Activated T-cell treated with anti-CD3 and anti-CD28 coated beads for 24 hours (primary cell): ENCODE results near the gene RPL36.
"Not testable (repeated sequence)": the region's sequence is repeated elsewhere in the genome, so short reads cannot be mapped to it uniquely, and the experiment has no call there.

ENCODE experiments used
- DNase-seq: peaks from one replicate; pipeline ENCODE4 v3.0.0-alpha.2; 2020; ENCODE audit warnings: low read depth

The RPL36 gene

GRCh38 chr19:5690955-5691821, 1.1 kb downstream of the RPL36 start:
- DNase-seq: peak; percentile 55

- DNase-seq: no peak
These were observed 2.0 kb downstream of the RPL36 start for GRCh38 chr19:5691822-5692722.

DNA sequence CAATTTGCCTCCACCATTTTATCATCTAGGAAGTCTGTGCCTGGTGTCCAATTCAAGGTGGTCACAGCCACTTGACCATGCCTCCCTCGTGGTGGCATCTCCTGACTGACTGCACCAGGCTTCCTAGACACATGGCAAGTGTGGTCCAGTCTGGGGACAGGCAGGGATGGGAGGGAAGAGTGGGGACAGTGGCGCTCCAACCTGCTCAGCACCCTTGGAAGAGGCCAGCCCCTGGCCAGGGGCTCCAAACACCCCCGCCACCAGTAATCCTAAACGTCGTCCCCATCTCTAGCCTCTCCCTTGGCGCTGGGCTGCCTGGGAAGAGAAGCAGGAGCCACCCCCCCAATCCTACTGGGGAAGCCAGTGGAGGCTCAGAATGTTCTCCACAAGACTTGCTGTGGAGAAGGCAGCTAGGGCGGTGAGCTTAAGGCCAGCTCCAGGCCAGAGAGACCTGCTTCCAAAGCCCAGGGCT, 2.7 kb downstream of the RPL36 start:
- no peak for DNase-seq

DNA sequence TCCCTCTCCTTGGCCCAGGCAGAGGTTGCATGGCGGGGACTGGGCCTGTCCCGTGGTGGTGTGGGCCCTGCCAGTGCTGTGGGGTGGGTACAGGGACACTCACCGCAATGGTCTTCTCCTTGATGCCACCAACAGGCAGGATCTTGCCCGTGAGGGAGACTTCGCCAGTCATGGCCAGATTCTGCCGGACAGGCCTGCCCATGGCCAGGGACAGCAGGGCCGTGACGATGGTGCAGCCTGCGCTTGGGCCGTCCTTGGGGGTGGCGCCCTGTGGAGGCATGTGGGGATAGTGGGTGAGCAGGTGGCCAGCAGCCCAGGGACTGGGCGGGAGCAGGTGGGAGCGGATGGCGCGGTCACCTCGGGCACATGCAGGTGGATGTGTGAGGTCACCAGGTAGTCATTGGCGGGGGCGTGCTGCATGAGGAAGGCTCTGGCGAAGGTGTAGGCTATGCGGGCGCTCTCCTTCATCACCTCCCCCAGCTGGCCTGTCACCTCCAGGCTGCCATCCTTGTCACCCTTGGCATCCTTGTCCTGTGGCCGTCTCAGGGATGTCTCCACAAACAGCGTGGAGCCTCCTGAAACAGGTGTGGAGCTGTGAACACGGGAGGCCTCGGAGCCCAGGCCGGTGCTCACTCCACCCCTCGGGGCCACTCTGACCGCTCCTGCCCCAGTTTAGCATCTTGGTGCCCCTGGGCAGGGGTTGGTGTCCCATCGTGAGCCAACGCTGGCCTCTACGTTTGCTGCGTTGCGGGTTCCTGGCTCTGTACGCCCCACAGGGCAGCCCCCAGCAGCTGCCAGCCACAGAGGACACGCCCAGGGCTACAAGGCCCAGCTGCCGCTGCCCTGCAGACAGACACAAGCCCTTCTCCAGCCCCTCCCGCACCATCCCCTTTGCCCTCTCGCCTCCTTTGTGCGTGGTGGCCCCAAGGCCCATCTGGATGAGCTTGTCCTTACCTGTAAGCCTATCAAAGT, 3.4 kb downstream of the RPL36 start:
- no peak for DNase-seq

- no peak for DNase-seq
These were observed 4.3 kb downstream of the RPL36 start for GRCh38 chr19:5694167-5694955.

DNA sequence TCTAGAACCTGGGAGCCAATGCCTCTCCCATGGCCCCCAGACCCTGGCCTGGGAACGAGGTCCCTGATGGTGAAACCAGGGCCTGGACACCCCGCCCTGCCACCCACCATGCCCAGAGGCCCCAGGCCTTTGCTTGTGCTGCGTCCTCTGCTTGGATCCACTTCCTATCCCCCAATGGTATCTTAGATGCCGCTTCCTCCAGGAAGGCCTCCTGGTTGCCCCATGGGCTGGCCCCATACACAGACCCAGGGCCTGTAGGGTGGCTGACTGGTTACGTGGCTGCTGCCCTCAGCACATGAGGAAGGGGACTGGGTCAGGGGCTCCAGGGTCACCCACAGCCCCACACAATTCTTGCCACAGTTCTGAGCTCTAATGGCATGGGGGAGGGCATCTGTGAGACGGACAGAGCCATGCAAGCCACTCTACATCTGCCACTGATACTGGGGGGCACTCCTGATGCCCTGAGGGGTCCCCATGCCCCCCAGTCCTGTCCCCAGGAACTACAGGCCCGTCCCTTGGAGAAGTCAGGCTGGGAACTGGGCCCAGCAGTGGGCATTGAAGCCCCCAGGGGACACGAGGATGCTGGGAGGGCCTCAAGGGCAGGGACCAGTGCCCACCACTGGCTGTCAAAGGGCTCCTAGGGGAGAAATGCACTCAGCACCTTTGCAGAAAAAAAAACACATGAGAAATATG, 5.0 kb downstream of the RPL36 start:
- no peak for DNase-seq

- no peak for DNase-seq
These were observed 5.6 kb downstream of the RPL36 start for GRCh38 chr19:5695649-5696195.

DNA sequence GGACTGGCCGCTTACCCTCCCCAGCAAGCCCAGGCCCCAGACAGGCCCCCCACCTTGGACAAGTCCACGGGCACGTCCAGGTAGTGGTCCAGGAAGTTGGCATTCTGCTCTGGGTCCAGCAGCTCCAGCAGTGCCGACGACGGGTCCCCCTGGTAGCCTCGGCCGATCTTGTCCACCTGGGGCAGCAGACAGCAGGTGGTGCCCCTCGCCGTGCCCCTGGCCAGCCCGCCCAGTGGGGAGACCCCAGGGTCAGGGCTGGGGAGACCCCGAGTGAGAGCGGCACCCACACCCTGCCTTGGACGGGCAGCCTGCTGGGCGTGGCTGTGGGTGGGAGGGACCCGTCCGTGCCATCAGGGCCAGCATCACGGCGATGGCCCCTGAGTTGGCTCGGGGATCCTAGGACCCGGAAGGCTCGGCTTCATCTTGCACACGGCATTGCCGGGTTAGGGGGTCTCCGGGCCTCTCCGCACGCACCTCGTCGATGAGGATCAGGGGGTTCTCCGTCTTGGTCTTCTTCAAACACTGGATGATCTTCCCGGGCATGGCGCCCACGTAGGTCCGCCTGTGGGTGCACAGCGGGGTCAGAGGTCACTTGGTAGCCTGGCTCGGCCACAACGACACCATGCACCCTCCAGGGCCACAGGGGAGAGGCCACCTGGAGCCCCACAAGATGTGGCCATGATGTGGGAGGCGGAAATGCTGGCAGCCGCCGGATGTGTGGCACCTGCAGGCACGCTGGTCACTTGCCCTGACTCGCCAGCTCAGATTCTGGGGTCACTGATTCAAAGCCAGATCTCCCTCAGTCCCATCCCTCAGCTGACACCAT, 6.3 kb downstream of the RPL36 start:
- DNase-seq: no peak

DNA sequence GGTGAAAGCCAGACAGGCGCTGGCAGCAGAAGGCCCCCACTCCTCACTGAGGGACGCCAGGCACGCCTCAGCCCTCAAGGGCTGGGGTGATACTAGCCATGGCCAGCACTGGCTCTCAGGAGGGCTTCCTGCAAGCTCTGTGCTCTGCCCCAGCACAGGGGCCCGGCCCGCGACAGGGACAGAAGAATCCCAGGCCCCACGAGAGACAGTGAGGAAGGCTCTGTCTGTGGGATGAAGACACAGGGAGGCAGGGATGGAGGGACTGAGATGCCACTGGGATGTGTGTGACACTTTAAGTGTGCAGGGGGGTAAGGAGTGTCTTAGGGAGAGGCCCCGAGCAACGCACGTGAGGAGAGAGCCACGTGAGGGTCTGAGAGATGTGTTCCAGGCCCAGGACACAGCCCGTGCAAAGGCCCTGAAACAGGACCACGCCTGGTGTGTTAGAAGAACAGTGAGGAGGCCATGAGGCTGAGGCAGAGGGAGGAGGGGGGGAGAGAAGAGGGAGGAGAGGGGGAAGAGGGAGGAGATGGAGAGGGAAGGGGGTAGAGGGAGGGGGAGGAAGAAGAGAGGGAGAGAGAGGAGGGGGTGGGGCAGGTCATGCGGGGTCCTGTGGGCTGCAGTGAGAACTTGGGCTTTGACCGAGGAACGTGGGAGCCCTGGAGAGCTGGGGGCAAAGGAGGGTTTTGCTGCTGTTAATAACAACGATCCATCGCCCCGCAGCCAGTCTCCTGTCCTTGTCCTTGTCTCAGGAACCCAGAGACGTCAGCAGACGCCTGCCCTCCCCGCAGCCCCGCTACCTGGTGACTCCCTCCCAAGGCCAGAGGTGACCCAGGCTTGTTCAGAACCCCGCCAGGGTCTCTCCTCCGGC, 7.2 kb downstream of the RPL36 start:
- no peak for DNase-seq

DNA sequence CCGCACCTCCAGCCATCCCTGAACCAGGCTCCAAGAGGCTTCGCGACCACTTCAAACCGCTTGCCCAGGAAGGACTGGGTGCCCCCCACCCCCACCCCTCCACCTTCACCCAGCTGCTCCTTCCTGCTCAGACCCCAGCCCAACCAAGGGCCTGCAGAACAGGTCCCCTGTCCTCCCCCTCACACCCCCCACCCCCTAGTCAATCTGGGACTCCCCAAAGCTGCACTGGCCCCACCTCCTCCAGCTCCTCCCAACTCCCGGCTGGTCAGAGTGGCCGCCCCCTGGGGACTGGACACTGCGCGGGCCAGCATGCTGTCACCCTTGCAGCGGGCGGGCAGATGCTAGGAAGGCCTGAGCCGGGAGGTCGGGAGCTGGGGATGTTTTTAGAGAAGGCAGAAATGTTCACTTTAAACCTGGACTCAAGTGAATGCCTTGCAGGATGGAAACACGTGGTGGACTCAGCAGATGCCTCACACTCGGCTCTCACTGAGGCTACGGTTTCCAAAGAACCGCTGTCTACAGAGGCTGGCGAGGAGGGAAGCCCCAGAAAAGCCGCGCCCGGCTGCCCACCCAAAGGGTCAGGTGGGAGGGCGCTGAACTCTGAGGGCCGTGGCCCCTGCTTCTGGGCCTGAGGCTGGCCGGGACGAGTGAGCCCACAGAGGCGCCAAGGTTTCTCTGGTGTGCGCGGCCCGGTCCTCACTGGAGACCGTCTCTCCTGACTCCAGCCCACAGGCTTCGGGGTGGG, 8.0 kb downstream of the RPL36 start:
- no peak for DNase-seq

DNA sequence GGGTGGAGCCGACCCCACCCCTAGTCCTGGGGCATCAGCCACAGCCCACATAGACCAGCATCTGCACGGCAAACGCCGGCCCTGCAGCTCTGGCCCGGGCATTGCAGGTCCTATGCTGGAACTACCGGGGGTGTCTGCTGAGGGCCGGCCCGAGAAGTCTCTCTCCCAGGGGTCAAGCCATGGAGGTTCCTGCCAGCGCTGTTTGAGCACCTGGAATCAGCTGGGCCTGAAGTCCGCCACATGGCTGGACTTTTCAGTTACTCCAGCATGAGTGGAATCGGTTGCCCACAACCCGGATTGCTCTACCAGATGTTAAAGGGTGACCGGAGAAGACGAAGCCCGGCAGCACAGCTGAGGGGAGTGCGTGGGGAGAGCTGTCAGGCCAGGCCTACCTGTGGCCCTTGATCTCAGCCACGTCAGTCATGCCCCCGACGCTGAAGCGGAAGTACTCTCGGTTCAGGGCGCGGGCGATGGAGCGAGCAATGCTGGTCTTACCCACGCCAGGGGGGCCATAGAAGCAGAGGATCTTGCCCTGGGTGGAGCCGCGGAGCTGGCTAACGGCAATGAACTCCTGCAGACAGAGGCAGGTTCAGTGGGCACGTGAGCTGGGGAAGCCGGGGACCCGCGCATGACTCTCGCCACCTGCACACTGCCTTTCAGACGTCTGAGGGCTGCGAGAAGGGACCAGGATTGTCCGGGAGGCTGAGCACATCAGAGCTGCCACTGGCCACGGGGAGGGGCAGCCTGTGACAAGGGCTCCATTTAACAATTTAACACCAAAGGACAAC, 8.7 kb downstream of the RPL36 start:
- DNase-seq: no peak

DNA sequence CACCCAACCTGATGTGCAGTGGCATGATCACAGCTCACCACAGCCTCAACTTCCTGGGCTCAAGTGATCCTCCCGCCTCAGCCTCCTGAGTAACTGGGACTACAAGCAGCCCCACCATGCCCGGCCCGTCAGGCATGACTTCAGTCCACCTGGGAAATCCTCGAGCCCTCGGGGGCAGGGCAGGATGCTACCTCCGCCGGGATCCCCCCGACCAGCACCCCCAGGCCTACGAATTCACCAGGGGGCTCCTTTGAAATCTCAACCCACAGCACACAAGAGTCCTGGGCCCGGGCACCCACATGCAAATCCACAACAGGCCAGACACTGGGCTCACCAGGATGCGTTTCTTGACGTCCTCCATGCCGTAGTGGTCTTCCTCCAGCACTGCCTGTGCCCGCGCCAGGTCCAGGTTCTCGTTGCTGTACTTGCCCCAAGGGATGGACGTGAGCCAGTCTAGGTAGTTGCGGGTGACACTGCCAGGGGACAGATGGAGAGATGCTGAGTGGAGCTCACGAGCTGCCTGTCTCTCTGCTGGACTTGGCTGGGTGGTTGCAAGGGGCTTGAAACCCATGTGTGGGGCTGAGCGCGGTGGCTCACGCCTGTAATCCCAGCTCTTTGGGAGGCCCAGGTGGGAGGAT, 10.5 kb downstream of the RPL36 start:
- DNase-seq: no peak

DNA sequence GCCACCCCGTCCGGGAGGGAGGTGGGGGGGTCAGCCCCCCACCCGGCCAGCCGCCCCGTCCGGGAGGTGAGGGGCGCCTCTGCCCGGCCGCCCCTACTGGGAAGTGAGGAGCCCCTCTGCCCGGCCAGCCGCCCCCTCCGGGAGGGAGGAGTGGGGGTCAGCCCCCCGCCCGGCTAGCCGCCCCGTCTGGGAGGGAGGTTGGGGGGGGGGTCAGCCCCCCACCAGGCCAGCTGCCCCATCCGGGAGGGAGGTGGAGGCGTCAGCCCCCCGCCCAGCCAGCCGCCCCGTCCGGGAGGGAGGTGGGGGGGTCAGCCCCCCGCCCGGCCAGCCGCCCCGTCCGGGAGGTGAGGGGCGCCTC, 11.9 kb downstream of the RPL36 start:
- DNase-seq: not testable (repeated sequence)

- DNase-seq: no peak
These were observed 14.0 kb downstream of the RPL36 start for GRCh38 chr19:5703819-5704818.

- no peak for DNase-seq
These were observed 15.5 kb downstream of the RPL36 start for GRCh38 chr19:5705552-5705951.
